HCT116 (cell line): ENCODE data around the gene CDCP2. TPM values are rescaled to one million over a fixed set of nuclear protein-coding genes. Genes with fewer than 3 reads are reported as not detected.
"Not testable (repeated sequence)": the region's sequence is repeated elsewhere in the genome, so short reads cannot be mapped to it uniquely, and the experiment has no call there.

ENCODE experiments used
- ATAC-seq: fragments of 200-7000 bp; cut with Tn5 transposase; 2 replicates; pipeline ENCODE4 v1.9.1; 2020; ENCODE audit warnings: mild to moderate bottlenecking, moderate library complexity
- BruUV-seq: library from RNA; stranded (reverse); fragments of 400-500 nt; replicated peaks from 2 replicates; lab custom pipeline; 2021; lab: Mats Ljungman, UMichigan
- CTCF ChIA-PET: fragments of 300-600 bp; sonication (Branson Sonifier 250); formaldehyde crosslinking; loops from one replicate; lab custom pipeline; 2021; ENCODE audit warnings: antibody characterized with exemption; lab: Charles Lee
- POLR2A ChIA-PET: fragments of 300-600, 350-600 bp; sonication (Branson Sonifier 250); formaldehyde crosslinking; loops from one replicate; lab custom pipeline; 2021; ENCODE audit warnings: antibody characterized with exemption; lab: Charles Lee
- RAD21 ChIA-PET, 2 experiments: fragments of 300-600 bp; sonication (Branson Sonifier 250); formaldehyde crosslinking; loops; one replicate each; lab custom pipeline; 2023; ENCODE audit warnings: low total read pairs in 2 of 2; ENCODE audit not compliant: uncharacterized antibody in 2 of 2, unreplicated experiment in 2 of 2, low non-redundant PET in 1 of 2; lab: Charles Lee
- DNase-seq: peaks from one replicate; pipeline ENCODE4 v3.0.0-alpha.2; 2010; ENCODE audit warnings: low read depth, low spot score
- H2AFZ ChIP-seq: fragments of 200-600 bp; shearing (Covaris generic), sonication (generic); 2 replicates; pipeline ENCODE4 v1.6.1; 2017; ENCODE audit warnings: low read depth, mixed run types, mixed read lengths, antibody characterized with exemption, low read length; ENCODE audit not compliant: poor library complexity, severe bottlenecking
- H3K27ac ChIP-seq: 2 replicates; pipeline ENCODE4 v1.5.1; 2012; ENCODE audit warnings: low read depth, low read length
- H3K27me3 ChIP-seq: fragments of 200-600 bp; sonication (generic); 2 replicates; pipeline ENCODE4 v1.6.1; 2016; ENCODE audit warnings: mixed run types, low read length, mixed read lengths; ENCODE audit not compliant: insufficient read depth
- H3K36me3 ChIP-seq, 2 experiments: fragments of 200-500 bp in 1 of 2; fragments of 200-600 bp in 1 of 2; sonication (Bioruptor generic) in 1 of 2; sonication (generic) in 1 of 2; 2 replicates each; pipeline versions ENCODE4 v1.5.1 to v1.6.1; 2014 to 2016; ENCODE audit warnings: low read length in 2 of 2, inconsistent platforms in 1 of 2, mixed read lengths in 1 of 2, mixed run types in 1 of 2; ENCODE audit not compliant: insufficient read depth in 2 of 2, control insufficient read depth in 1 of 2
- H3K4me1 ChIP-seq, 2 experiments: fragments of 200-600 bp in 1 of 2; sonication (generic) in 1 of 2; 2 replicates each; pipeline versions ENCODE4 v1.5.1 to v1.6.1; 2012 to 2017; ENCODE audit warnings: low read length in 2 of 2, inconsistent platforms in 1 of 2, mild to moderate bottlenecking in 1 of 2, mixed read lengths in 1 of 2, mixed run types in 1 of 2, moderate library complexity in 1 of 2; ENCODE audit not compliant: insufficient read depth in 2 of 2, control insufficient read depth in 1 of 2
- H3K4me2 ChIP-seq: fragments of 200-600 bp; sonication (generic); 2 replicates; pipeline ENCODE4 v1.6.1; 2017; ENCODE audit warnings: mixed run types, low read length, mixed read lengths
- H3K4me3 ChIP-seq, 2 experiments: fragments of 200-600 bp in 1 of 2; sonication (generic) in 1 of 2; replicated peaks in 1 of 2; 2 replicates each; pipeline ENCODE4 v1.5.1; 2011 to 2016; ENCODE audit warnings: low read length in 2 of 2, control low read depth in 1 of 2, low read depth in 1 of 2, mild to moderate bottlenecking in 1 of 2, mixed read lengths in 1 of 2, mixed run types in 1 of 2
- H3K79me2 ChIP-seq: fragments of 200-600 bp; sonication (generic); 2 replicates; pipeline ENCODE4 v1.6.1; 2017; ENCODE audit warnings: mild to moderate bottlenecking, mixed run types, low read length, moderate library complexity, mixed read lengths; ENCODE audit not compliant: insufficient read depth
- H3K9ac ChIP-seq: fragments of 200-600 bp; sonication (generic); 2 replicates; pipeline ENCODE4 v1.6.1; 2016; ENCODE audit warnings: low read length, mixed read lengths
- H3K9me2 ChIP-seq: fragments of 200-600 bp; sonication (generic), shearing (Covaris generic); 2 replicates; pipeline ENCODE4 v1.6.1; 2017; ENCODE audit warnings: mixed run types, mild to moderate bottlenecking, moderate library complexity; ENCODE audit not compliant: insufficient read depth
- H3K9me3 ChIP-seq, 2 experiments: fragments of 200-500 bp in 1 of 2; fragments of 200-600 bp in 1 of 2; sonication (Bioruptor generic) in 1 of 2; sonication (generic) in 1 of 2; 2 replicates each; pipeline ENCODE4 v1.6.1; 2014 to 2017; ENCODE audit warnings: low read length in 2 of 2, mixed read lengths in 2 of 2, inconsistent platforms in 1 of 2, low read depth in 1 of 2, mild to moderate bottlenecking in 1 of 2, mixed run types in 1 of 2, moderate library complexity in 1 of 2; ENCODE audit not compliant: control insufficient read depth in 1 of 2, insufficient read depth in 1 of 2
- H4K20me1 ChIP-seq: fragments of 200-600 bp; sonication (generic), shearing (Covaris generic); 2 replicates; pipeline ENCODE4 v1.6.1; 2017; ENCODE audit warnings: mixed run types, mild to moderate bottlenecking, moderate library complexity; ENCODE audit not compliant: insufficient read depth
- EGR1 ChIP-seq: IDR thresholded peaks from 2 replicates; pipeline ENCODE4 v1.6.1; 2012; ENCODE audit warnings: low read depth
- FOSL1 ChIP-seq: IDR thresholded peaks from 2 replicates; pipeline ENCODE4 v1.6.1; 2012; ENCODE audit warnings: low read depth
- JUND ChIP-seq: IDR thresholded peaks from 2 replicates; pipeline ENCODE4 v1.6.1; 2012
- POLR2A ChIP-seq: IDR thresholded peaks from 2 replicates; pipeline ENCODE4 v1.7.0; 2011; ENCODE audit warnings: borderline replicate concordance; ENCODE audit not compliant: insufficient read depth, insufficient read length; ENCODE audit errors: extremely low read depth
- intact Hi-C: fragments of 100-400 bp; cut with micrococcal nuclease; formaldehyde crosslinking; loops from 2 replicates; pipeline ENCODE4 v1.10.0; 2022
- total RNA-seq: library from RNA; stranded (reverse); gene quantifications from one replicate; pipeline ENCODE4 v1.2.1, GENCODE V29; 2021; ENCODE audit not compliant: unreplicated experiment

CDCP2 gene
- total RNA-seq, 1 experiment from 2014 or later, result 0.22 TPM

- no peaks in the 10 kb centered on the region for H3K79me2 ChIP-seq
- no peaks in the 10 kb centered on the region for H4K20me1 ChIP-seq
- no peaks in the 10 kb centered on the region for H3K36me3 ChIP-seq
- H3K9me2 ChIP-seq, result no peaks in the 10 kb centered on the region
- intact Hi-C loops, result no loop called here
- H3K9ac ChIP-seq, result no peak overlapping the region
- BruUV-seq, result no TSS peak
- no peaks in the 10 kb centered on the region for H3K27me3 ChIP-seq
- no peak overlapping the region for H3K27ac ChIP-seq
- DNase-seq (no peak), ATAC-seq (no peak; the same call in 1 of the 2 replicates)
- POLR2A ChIA-PET, result no interaction called here
- no peaks in the 10 kb centered on the region for H3K9me3 ChIP-seq
- RAD21 ChIA-PET, result no interaction called here
- H3K4me2 ChIP-seq, result peak overlapping the region; percentile 2; the same call in 1 of the 2 replicates
- CTCF ChIA-PET, result no interaction called here
- H3K4me1 ChIP-seq, result peaks cover 7 to 22% of the 10 kb centered on the region in 2 experiments
- H3K4me3 ChIP-seq, result no peak overlapping the region
- TF ChIP-seq POLR2A, result no peak
- peak; percentile 50 for TF ChIP-seq FOSL1
- no peak for TF ChIP-seq EGR1
- TF ChIP-seq JUND, result no peak
- no peak overlapping the region for H2AFZ ChIP-seq
Measured at GRCh38 chr1:54167422-54168139, 14.8 kb upstream of the CDCP2 start.

- H3K9me3 ChIP-seq, H4K20me1 ChIP-seq, CTCF ChIA-PET, intact Hi-C loops, DNase-seq, H3K9me2 ChIP-seq, H3K4me2 ChIP-seq, H2AFZ ChIP-seq, H3K4me3 ChIP-seq, H3K27me3 ChIP-seq, H3K79me2 ChIP-seq, H3K36me3 ChIP-seq, BruUV-seq, H3K9ac ChIP-seq, POLR2A ChIA-PET, H3K27ac ChIP-seq, ATAC-seq, RAD21 ChIA-PET: not testable (repeated sequence)
- peaks cover 7 to 23% of the 10 kb centered on the region in 2 experiments for H3K4me1 ChIP-seq
Measured at GRCh38 chr1:54166357-54166756, 13.6 kb upstream of the CDCP2 start.
